DOHH2 (cell line): ENCODE measurements around the gene MARCHF3.

Experiments
- H3F3A ChIP-seq: fragments of 200-600 bp; sonication (generic), shearing (Covaris generic); 2 replicates; pipeline ENCODE4 v1.6.0; 2016; ENCODE audit warnings: antibody characterized with exemption, mild to moderate bottlenecking; ENCODE audit not compliant: control insufficient read depth, insufficient read depth
- H3K27ac ChIP-seq: fragments of 200-600 bp; sonication (generic); 2 replicates; pipeline ENCODE4 v1.5.1; 2014; ENCODE audit warnings: low read depth, mild to moderate bottlenecking, low read length, moderate library complexity
- H3K27me3 ChIP-seq: fragments of 200-600 bp; sonication (generic); 2 replicates; pipeline ENCODE4 v1.6.1; 2014; ENCODE audit warnings: mild to moderate bottlenecking, low read length, mixed read lengths; ENCODE audit not compliant: control insufficient read depth
- H3K36me3 ChIP-seq: fragments of 200-600 bp; sonication (generic); 2 replicates; pipeline ENCODE4 v1.6.1; 2014; ENCODE audit warnings: mild to moderate bottlenecking, low read length, moderate library complexity, mixed read lengths; ENCODE audit not compliant: control insufficient read depth
- H3K4me1 ChIP-seq: fragments of 200-600 bp; sonication (generic); 2 replicates; pipeline ENCODE4 v1.6.1; 2014; ENCODE audit warnings: mild to moderate bottlenecking, low read length, mixed read lengths; ENCODE audit not compliant: control insufficient read depth
- H3K4me2 ChIP-seq: fragments of 200-600 bp; sonication (generic); 2 replicates; pipeline ENCODE4 v1.6.0; 2014; ENCODE audit warnings: mild to moderate bottlenecking, low read length, moderate library complexity
- H3K4me3 ChIP-seq: fragments of 200-600 bp; sonication (generic); 2 replicates; pipeline ENCODE4 v1.5.1; 2014; ENCODE audit warnings: mild to moderate bottlenecking, low read length, mixed read lengths
- H3K79me2 ChIP-seq: fragments of 200-600 bp; sonication (generic); 2 replicates; pipeline ENCODE4 v1.6.1; 2014; ENCODE audit warnings: mild to moderate bottlenecking, low read length, mixed read lengths; ENCODE audit not compliant: control insufficient read depth
- H3K9me2 ChIP-seq: fragments of 200-600 bp; sonication (generic); replicated peaks from 2 replicates; pipeline ENCODE4 v1.6.1; 2014; ENCODE audit warnings: mild to moderate bottlenecking, low read length, mixed read lengths; ENCODE audit not compliant: control insufficient read depth
- H3K9me3 ChIP-seq: fragments of 200-600 bp; sonication (generic); 2 replicates; pipeline ENCODE4 v1.6.1; 2014; ENCODE audit warnings: antibody characterized with exemption, low read length, mixed read lengths; ENCODE audit not compliant: control insufficient read depth, insufficient read depth
- H4K20me1 ChIP-seq: fragments of 200-600 bp; sonication (generic); 2 replicates; pipeline ENCODE4 v1.6.0; 2014; ENCODE audit warnings: low read depth, mild to moderate bottlenecking, antibody characterized with exemption, low read length, moderate library complexity; ENCODE audit not compliant: control insufficient read depth, insufficient read depth
- CTCF ChIP-seq: fragments of 200-600 bp; sonication (generic); IDR thresholded peaks from one replicate; pipeline ENCODE4 v1.5.1; 2014; ENCODE audit warnings: antibody characterized with exemption, mild to moderate bottlenecking, low read depth, low read length; ENCODE audit not compliant: poor library complexity, severe bottlenecking
- EZH2phosphoT487 ChIP-seq: fragments of 200-600 bp; sonication (generic); IDR thresholded peaks from 2 replicates; pipeline ENCODE4 v1.6.1; 2017; ENCODE audit warnings: borderline replicate concordance, mild to moderate bottlenecking, antibody characterized with exemption, low read length, moderate library complexity, mixed read lengths

MARCHF3 gene

GRCh38 chr5:126988021-126988569 is 42.3 kb downstream of the MARCHF3 start:
- H3K9me2 ChIP-seq = no peaks in the 10 kb centered on the region
- H3K79me2 ChIP-seq = peaks cover 39% of the 10 kb centered on the region
- H3K9me3 ChIP-seq = no peaks in the 10 kb centered on the region
- H4K20me1 ChIP-seq = no peaks in the 10 kb centered on the region
- H3K4me2 ChIP-seq = peak overlapping the region; percentile 89
- H3K27me3 ChIP-seq = no peaks in the 10 kb centered on the region
- peaks cover 61% of the 10 kb centered on the region for H3K4me1 ChIP-seq
- H3K4me3 ChIP-seq = peak overlapping the region; percentile 70
- peaks cover 22% of the 10 kb centered on the region for H3F3A ChIP-seq
- H3K36me3 ChIP-seq = peaks cover 15% of the 10 kb centered on the region
- H3K27ac ChIP-seq = peak overlapping the region; percentile 91
- no peak for TF ChIP-seq CTCF
- no peak for TF ChIP-seq EZH2phosphoT487

GRCh38 chr5:126987271-126987899 is 43.0 kb downstream of the MARCHF3 start:
- no peaks in the 10 kb centered on the region for H3K9me2 ChIP-seq
- H4K20me1 ChIP-seq = no peaks in the 10 kb centered on the region
- H3K4me2 ChIP-seq = peak overlapping the region; percentile 89
- peaks cover 22% of the 10 kb centered on the region for H3F3A ChIP-seq
- peak overlapping the region; percentile 70 for H3K4me3 ChIP-seq
- H3K79me2 ChIP-seq = peaks cover 43% of the 10 kb centered on the region
- H3K36me3 ChIP-seq = peaks cover 15% of the 10 kb centered on the region
- TF ChIP-seq EZH2phosphoT487 (no peak), CTCF (no peak)
- H3K27me3 ChIP-seq = no peaks in the 10 kb centered on the region
- H3K4me1 ChIP-seq = peaks cover 67% of the 10 kb centered on the region
- H3K27ac ChIP-seq = peak overlapping the region; percentile 91
- H3K9me3 ChIP-seq = no peaks in the 10 kb centered on the region

GRCh38 chr5:126984632-126985031 is 45.7 kb downstream of the MARCHF3 start:
- TF ChIP-seq EZH2phosphoT487 = no peak
- TF ChIP-seq CTCF = no peak
- peaks cover 26% of the 10 kb centered on the region for H3K36me3 ChIP-seq
- peaks cover 81% of the 10 kb centered on the region for H3K4me1 ChIP-seq
- H3K4me2 ChIP-seq = no peak overlapping the region
- H3K9me2 ChIP-seq = no peaks in the 10 kb centered on the region
- H3F3A ChIP-seq = peaks cover 22% of the 10 kb centered on the region
- no peak overlapping the region; the same call in 1 of the 2 replicates for H3K27ac ChIP-seq
- no peak overlapping the region for H3K4me3 ChIP-seq
- no peaks in the 10 kb centered on the region for H3K9me3 ChIP-seq
- no peaks in the 10 kb centered on the region for H4K20me1 ChIP-seq
- no peaks in the 10 kb centered on the region for H3K27me3 ChIP-seq
- peaks cover 53% of the 10 kb centered on the region for H3K79me2 ChIP-seq
